HepG2 (cell line): ENCODE data around the gene SLC26A4.

Experiments
- NFIB ChIP-seq: sonication (generic); formaldehyde crosslinking; IDR thresholded peaks from 2 replicates; pipeline ENCODE4 v1.9.0; 2021; ENCODE audit warnings: missing genetic modification reagents, mild to moderate bottlenecking, borderline replicate concordance
- TF ChIP-seq, protein P1 (sequence below): sonication (generic); formaldehyde crosslinking; IDR thresholded peaks from 2 replicates; pipeline ENCODE4 v1.5.0; 2020; ENCODE audit warnings: mild to moderate bottlenecking, missing genetic modification reagents, moderate library complexity

DNA sequence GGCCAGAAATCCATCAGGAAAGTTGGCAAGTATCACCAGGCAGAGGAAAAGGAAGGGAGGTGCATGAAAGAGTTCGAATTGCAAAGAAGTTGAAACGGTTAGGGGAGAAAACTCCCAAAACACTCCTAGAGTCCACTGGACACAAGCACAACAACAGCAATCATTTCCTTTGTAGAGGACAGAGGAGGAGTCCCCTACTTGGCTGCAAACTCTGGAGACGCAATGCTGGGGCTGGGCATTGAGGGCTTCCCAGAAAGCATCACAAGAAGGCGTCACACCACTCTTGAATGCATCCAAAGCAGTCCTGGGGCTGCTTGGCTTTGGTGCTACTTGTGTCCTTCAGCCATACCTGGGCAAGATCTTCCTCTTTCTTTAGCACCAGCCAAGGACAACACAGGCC is 18.1 kb upstream of the SLC26A4 start:
- TF ChIP-seq, protein P1, sequence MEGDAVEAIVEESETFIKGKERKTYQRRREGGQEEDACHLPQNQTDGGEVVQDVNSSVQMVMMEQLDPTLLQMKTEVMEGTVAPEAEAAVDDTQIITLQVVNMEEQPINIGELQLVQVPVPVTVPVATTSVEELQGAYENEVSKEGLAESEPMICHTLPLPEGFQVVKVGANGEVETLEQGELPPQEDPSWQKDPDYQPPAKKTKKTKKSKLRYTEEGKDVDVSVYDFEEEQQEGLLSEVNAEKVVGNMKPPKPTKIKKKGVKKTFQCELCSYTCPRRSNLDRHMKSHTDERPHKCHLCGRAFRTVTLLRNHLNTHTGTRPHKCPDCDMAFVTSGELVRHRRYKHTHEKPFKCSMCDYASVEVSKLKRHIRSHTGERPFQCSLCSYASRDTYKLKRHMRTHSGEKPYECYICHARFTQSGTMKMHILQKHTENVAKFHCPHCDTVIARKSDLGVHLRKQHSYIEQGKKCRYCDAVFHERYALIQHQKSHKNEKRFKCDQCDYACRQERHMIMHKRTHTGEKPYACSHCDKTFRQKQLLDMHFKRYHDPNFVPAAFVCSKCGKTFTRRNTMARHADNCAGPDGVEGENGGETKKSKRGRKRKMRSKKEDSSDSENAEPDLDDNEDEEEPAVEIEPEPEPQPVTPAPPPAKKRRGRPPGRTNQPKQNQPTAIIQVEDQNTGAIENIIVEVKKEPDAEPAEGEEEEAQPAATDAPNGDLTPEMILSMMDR (CRISPR knock-in tag): no peak
- TF ChIP-seq NFIB (CRISPR knock-in tag): no peak
